NB4 (cell line): ENCODE results near the gene KCNA4.

Experiments
- MYC ChIP-seq: IDR thresholded peaks from 2 replicates; pipeline ENCODE4 v1.6.1; 2011; ENCODE audit warnings: low read depth, low read length
- POLR2A ChIP-seq: IDR thresholded peaks from 2 replicates; pipeline ENCODE4 v1.6.1; 2011; ENCODE audit warnings: mild to moderate bottlenecking; ENCODE audit not compliant: insufficient read length; ENCODE audit errors: extremely low read depth
- TF ChIP-seq, protein P1 (sequence below): IDR thresholded peaks from one replicate; pipeline ENCODE4 v1.5.1; 2012; ENCODE audit warnings: low read depth, low read length
- TF ChIP-seq, protein P2 (sequence below): IDR thresholded peaks from 2 replicates; pipeline ENCODE4 v1.6.1; 2011; ENCODE audit warnings: low read depth, low read length

DNA sequence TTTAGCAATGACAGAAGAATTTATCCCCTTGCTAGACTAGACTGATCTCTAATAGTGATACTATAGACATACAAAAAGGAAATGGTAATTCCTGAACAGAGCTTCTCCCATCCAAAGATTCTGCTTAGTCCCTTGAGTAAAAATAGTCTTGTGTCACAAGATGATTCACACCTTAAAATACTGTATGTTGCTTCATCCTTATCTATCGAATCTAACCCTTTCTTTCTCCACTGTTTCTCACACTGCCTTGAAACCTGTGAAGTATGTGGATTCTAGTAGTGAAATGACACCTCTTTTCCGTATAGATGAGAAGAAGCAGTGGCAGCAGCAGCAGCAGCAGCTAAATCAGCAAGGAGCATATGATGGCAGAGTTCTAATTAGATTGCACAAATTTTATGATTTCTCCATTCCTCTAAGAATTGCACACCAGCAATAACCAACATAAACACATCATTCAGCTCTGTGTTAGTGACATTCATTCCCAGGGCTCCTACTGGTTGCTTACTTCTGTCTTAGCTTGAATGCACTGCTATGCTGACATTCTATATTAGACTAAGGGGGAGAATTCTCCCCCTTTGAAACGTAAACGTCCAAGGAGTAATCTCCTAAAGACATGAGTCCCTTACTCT is 14.6 kb downstream of the KCNA4 start:
- TF ChIP-seq, protein P1, sequence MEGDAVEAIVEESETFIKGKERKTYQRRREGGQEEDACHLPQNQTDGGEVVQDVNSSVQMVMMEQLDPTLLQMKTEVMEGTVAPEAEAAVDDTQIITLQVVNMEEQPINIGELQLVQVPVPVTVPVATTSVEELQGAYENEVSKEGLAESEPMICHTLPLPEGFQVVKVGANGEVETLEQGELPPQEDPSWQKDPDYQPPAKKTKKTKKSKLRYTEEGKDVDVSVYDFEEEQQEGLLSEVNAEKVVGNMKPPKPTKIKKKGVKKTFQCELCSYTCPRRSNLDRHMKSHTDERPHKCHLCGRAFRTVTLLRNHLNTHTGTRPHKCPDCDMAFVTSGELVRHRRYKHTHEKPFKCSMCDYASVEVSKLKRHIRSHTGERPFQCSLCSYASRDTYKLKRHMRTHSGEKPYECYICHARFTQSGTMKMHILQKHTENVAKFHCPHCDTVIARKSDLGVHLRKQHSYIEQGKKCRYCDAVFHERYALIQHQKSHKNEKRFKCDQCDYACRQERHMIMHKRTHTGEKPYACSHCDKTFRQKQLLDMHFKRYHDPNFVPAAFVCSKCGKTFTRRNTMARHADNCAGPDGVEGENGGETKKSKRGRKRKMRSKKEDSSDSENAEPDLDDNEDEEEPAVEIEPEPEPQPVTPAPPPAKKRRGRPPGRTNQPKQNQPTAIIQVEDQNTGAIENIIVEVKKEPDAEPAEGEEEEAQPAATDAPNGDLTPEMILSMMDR: no peak
- TF ChIP-seq POLR2A (no peak), MYC (no peak)
- TF ChIP-seq, protein P2, sequence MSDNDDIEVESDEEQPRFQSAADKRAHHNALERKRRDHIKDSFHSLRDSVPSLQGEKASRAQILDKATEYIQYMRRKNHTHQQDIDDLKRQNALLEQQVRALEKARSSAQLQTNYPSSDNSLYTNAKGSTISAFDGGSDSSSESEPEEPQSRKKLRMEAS: no peak
